ENCODE data around the gene ROR2. TPM values are rescaled to one million over a fixed set of nuclear protein-coding genes. Genes with fewer than 3 reads are reported as not detected.
A peak's percentile ranks its signal among the peaks of the same experiment; 100 is the strongest.

ROR2 gene
- polyA plus RNA-seq, 1 donor: 3.1 TPM

DNA sequence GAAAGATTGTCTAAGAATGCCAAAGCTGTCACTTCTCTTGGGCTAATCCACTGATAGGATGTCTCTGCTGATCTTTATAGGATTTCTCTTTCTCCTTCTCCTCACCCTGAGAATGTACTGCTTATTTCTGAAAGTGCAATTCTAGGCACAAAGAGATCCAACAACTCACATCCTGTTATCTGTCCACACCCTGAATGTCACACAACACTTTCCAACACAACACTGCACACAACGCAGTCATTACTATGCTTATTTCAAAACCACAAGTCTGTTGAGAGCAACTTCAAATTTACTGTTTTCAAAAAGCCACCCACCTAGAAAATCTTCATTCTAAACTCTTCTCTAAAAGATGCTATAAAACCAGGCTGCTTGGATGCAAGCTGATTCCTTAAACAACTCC, 215.0 kb downstream of the ROR2 start:
- DNase-seq: no peak

DNA sequence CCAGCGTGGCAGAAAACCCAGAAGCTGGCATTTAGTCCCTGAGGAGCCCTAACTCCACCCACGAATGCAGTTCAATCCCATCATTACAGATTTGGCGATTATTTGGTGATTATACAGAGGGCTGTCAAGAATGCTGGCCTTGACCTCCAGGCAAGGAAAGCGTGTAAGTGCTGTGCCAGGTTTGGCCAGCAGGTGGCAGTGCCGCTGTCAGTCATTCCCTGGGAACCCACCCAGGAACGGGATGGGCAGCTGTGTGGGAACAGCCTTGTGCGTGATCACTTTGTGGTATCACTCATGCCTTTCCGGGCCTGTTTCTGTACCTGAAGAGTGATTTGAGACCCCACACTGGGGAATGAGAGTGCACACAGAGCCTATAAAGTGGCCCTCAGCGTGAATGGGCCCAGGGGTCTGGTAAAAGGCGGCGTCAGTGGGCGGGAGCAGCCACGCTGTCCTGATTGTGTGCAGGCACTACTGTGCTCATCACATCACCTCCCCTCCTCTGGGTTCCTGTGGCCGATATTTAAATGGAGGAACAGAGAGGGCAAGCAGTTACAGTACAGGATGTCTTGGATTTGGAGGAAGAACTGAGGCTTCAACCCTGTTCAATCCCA, 215.6 kb downstream of the ROR2 start:
- peak; percentile 56 for DNase-seq

DNA sequence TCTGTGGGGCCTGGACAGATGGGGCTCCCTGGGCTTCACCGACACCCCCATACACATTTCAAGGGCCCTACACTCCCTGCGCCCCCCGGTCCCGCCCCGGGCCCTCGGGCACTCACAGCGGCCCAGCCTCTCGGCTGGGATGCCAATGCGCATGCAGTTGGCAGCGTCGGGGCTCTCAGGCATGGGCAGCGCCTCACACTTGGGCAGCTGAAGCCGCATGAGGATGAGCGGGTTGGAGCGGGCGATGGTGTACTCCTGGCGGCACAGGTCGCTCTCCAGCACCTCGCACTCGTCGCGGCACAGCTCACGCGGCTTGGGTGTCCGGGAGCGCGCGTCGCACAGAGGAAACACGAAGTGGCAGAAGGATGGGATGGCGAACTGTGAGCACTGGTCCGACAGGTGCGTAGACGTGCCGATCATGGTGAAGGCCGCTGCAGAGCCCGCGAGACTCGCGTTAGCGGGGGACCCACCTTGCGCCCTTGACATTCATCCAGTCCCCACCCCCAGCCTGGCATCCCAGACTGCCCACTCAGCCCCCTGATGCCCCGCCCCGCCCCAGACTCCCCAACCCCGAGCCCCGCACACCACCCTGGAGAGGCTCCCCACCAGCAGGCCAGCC, 216.9 kb downstream of the ROR2 start:
- DNase-seq: no peak

DNA sequence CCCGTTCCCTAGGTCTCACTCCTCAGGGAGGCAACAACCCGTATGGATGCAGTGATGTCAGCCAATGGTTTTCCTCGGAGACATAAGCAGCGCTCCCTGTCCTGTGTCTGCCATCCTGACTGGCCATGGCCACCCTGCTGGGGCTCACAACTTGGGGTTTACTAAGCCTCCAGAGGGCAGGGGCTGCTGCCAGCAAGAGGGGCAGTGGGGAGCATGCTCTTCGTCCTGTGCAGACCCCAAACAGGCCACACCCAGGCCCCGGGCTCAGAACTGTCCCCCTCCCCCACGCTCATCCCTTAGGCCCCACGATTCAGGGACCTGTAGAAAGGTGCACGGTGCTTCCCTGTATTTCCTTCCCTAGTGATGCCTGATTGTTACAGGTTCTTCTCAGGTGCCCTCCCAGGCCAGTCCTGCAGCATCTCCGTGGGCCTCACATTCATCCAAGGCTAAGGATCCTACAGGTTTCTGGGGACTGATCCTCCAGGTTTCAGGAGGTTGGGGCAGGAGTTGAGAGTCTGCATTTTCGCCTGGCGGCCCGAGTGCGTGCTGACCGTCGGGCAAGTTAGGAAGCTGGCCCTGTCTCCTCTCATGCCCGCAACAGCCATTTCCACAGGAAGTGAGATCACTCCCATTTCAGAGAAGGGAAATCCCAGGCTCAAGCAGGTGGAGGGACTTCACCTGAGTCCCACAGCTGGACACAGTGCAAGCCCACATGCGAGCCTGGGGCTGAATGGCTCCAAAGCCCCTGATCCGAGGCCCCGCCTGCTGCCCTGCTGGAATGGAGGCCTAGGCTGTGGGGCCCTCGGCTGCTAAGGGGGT, 217.6 kb downstream of the ROR2 start:
- DNase-seq: no peak

DNA sequence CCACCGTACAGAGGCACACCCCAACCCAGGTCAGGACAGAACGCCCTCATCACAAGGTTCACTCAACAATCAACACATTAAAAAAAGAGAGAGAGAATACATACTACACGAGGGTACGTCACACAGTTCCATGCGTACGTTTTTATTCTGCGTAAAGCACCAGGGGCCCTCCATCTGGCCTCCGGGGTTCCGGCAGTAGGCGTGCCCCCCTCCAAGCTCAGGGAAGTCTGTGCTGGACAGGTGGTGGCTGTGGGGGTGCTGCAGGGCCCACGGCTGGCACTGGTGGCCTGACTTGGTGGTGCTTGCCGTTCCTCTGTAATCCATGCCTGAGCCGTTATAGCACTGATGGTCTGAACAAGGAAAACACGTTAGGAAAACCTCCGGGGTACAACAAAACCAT, 219.2 kb downstream of the ROR2 start:
- DNase-seq: no peak

DNA sequence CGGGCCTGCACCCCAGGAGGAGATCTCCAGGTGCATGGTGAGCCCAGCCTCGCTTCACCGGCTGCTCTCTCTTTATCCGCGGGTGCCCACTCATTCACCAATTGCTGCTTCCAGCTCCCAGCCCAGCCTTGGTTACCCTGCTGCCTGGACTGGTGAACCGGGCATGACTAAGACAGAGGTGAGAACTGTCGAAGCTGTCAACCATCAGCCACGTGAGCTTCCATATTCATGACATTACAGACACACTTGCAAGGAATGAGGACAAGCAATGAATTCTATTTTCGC, 220.5 kb downstream of the ROR2 start:
- no peak for DNase-seq

DNA sequence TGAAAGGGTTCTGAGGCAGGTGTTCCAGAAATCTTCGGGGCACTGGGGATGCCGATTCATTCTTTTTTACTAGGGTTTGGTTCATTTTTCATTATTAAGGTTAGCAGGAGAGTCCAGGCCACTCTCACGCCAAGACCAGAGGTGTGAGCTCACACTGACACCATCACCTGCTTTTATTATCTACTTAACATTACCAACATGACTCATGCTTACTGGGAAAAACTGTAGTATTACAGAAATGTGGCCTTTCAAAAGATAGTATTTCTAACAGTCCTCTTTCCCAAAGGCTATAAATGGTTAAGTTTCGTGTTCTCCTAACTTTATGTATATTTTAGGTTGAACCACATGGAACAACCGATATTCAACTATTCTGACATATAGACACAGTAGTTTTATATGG, 222.1 kb downstream of the ROR2 start:
- no peak for DNase-seq

DNA sequence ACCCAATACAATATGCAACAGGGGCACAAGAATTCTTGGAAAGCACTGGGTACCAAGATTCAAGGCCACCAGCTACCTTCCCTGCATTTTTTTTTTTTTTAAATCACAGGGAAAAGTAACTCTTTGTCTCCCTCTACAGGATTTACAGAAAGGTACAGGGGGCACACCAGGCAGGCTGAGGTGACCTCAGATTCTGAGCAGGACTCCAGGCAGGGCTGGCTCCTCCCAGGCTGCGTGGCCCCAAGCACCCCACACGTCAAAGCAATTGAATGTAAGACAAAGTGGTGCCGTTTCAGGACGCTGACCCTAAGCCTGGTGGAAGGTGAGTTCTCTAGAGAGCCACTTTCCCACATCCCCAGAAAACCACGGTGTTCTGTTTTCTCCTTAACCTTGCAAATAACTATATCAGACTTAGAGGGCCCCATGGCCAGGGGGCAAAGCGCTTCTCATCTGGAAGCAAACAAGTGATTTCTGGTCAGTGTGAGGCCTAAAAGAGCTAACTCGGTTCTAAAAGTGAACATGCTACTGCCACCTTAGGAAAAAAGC, 222.6 kb downstream of the ROR2 start:
- DNase-seq: no peak

DNA sequence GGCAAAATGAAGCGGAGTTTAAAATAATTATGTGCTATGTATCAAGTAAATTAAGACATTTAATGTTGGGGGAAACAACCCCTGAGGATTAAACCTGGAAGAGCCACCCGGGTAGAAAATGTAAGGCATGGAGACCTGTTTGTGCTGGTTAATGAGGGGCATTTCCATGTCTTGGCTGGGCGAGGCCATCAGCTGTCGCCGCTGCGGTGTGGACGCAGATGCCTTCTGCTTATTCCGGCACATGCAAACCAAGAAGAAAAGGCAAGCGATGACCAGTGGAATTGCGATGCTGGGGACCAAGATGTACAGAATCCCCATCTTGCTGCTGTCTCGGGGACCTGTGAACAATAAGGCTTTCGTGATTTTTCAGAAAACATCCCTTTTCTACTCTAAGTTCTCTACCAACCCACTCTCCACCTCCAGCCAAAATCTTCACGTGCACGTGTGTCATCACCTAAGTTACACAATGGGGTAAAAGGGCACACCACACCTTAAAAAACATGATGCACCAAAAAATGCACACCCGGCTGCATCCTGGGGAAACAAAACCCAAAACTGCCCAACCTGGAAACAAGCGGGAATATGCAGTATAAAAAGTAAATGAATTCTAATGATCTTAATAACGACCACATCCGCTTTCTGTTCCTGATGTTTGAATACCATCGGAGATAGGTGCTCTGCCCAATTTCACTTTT, 223.5 kb downstream of the ROR2 start:
- DNase-seq: no peak

DNA sequence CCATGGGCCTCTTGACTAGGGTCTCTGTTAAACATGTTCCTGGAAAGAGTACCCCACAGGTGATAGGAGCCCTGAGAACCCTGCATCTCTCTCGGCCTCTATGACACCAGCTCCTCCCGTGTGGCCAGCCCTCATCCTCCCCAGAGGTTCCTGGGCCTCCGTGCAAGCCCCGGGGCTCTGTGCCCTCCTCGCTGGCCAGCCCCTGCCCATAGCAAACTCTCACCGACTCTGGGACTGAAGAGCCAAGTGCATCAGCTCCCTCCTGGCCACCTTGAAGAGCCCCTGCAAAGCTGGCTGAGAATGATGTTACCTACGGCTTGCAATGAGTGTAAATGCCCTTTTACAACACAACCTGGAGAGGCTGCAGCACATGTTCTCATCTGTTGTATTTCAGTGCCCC, 224.4 kb downstream of the ROR2 start:
- no peak for DNase-seq

DNA sequence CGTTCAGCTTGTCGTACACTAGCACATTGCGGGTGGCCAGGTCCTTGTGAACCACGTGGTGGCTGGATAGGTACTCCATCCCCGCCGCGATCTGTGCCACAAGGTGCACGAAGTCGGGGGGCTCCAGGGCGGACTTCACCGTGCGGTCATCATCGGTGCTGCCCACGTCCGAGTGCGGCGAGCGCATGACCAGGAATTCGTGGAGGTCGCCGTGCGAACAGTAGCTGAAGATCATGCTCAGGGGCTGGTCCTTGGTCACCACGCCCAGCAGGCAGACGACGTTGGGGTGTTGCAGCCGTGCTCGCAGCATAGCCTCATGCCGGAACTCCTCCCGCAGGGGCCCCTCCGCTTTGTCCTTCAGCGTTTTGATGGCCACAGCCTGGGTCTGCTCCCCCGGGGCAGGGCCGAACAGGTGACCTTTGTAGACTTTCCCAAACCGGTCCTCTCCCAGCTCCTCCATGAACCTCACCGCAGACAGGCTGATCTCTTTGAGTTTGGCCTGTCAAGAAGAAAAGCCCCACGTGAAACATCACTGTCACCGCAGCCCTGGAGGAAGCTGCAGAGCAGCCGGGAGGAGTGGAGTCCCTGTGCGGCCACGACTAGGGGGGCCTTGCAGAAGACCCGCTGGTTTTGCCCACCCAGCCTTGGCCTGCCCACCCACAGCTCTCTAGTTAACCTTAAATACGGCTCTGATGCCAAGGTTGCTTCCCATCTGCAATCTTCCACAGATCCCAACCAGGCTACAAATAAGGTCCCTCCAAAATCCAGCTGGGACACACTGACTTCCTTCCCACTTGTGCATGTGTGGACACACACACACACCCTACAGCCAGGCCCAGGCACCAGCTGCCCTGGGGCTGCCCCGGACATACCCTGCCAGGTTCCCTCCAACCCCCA, 225.2 kb downstream of the ROR2 start:
- no peak for DNase-seq

DNA sequence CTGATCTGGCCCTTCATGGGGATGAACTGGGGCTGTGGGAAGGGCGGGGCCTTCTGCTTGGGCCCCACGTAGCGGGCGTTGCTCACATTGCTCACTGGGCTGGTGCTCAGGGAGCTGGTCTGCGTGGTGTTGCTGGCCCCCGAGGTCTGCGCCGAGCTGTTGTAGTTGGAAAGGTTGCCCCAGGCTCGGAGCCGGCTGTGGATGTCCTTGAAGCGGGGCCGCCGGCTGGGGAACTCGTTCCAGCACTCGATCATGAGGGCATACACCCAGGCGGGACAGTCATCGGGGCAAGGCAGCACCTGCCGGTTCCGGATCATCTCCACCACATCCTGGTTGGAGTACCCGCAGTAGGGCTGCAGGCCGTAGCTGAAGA, 226.0 kb downstream of the ROR2 start:
- DNase-seq: no peak

DNA sequence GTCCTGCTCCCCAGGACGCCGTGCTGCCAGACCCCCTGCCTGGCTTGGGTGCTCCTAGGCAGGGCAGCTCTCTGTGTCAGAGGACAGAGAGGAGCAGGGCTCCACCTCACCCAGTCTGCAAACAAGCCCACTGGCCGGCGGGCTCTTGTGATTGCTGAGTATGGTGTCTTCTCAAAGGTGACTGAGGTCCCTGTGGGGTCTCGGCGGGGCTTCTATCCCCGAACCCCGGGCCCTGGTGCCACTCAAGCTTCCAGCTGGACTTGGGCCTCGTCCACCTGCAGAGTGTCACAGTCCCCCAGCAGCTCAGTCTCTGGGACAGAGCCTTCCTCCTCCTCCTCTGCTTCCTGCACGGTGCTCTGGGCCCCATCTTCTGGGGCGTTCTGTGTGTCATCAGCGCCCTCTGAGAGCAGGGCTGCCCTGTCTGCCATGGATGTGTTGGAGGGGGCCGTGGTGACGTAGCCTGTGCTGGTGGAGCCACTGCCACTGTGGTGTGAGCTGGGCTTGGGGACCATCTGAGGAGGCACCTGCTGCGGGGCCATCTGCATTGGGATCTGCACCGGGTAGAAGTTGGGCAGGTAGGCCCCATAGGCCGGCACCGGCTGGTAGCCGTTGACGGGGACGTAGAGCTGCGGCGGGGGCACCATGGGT, 226.5 kb downstream of the ROR2 start:
- DNase-seq: no peak

DNA sequence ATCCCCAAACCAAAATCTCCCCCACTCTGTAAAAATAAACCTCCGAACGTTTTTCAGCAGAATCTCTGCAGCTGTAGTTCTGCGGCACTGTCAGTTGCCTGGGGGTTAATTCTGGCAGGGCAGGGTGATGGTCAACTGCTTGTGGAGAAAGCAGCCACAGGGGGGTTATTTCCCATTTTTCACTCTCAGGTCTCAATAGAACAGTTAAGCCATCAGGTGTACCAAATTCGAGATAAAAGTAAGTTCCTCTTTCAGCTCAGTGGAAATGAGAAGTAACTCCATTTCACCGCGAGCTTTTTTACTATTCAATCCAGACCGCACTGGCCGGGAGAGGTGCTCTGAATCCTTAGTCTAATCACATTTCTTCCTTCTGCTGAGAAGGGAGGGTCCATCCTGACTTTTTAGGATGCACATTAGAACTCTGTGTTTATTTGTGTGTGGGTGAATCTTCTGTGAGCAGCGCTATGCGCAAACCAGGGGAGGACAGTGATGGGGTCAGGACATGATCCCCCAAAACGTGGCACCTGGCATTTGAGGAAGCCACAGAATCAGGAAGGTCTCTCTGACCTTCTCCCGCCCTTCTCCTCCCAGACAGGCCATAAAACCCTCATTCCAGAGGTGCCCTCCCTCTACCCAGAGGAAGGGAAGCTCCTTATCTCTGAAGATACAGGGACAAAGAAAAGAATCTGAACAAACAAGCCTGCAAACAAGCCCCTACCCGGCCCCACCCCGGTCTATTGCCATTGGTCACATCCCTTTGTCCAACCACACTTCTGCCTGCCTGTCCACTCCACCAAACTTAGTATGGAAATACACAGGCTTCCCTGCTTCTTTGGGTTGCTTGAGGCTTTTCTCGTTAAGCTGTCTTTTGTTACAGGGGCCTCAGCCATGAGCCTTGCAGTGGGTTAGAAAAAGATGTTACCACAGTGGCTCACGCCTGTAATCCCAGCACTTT, 229.0 kb downstream of the ROR2 start:
- DNase-seq: no peak

DNA sequence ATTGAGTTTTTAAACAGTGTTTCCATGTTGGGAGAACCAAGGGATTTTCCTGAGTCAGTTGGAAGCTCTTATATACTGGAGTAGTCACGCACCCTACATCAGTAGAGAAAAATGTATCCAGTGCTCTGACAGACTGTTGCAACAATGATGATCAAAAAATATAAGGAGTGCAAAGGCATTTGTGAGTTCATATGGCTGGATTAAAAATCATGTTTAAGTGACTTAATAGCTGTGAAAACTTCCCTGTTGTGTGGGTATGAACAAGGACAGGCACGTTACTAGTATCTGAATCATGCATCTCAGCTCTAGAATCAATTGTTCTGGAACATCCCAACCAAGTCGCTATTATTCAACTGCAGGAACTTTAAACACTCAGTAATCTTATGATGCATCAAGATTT, 229.7 kb downstream of the ROR2 start:
- no peak for DNase-seq

DNA sequence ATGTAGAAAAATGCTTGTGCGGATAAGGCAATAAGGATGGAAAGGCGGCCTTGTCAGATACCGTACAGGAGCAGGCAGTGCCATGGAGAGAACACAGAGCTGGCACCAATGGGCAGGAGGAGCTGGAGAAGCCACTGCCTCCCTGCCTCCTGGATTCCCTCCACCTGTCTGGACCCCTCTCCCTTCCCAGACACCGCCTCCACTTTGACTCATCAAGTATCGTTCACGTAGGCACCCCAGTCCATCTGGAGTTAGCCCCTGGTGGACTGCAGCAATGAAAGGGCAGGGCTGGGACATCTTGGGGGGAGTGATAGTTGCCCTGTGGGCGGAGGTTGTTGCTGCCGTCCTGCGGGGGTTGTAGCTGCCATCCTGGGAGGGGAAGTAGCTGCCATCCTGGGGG, 232.0 kb downstream of the ROR2 start:
- no peak for DNase-seq

DNA sequence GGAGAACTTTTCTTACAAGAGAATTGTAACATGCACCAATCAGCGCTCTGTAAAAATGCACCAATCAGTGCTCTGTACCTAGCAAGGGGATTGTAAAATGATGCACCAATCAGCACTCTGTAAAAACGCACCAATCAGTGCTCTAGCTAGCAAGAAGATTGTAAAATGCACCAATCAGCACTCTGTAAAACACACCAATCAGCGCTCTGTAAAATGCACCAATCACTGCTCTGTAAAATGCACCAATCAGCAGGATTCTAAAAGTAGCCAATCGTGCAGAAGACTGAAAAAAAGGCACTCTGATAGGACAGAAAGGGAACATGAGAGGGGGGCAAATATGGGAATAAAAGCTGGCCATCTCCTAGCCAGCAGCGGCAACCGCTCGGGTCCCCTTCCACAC, 233.2 kb downstream of the ROR2 start:
- DNase-seq: no peak

DNA sequence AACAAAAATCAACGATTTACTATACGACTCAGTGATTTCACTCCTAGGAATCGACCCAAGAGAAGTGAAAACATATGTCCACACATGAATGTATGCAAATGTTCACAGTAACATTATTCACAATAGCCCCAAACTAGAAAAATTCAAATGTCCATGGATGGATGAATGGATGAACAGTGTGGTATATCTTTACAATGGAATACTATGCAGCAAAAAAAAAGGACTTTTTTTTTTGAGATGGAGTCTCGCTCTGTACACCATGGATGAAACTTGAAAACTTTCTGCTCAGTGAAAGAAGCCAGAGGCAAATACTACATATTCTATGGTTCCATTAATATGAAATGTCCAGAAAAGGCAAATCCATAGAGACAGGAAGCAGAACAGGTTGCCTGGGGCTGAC, 233.8 kb downstream of the ROR2 start:
- no peak for DNase-seq

DNA sequence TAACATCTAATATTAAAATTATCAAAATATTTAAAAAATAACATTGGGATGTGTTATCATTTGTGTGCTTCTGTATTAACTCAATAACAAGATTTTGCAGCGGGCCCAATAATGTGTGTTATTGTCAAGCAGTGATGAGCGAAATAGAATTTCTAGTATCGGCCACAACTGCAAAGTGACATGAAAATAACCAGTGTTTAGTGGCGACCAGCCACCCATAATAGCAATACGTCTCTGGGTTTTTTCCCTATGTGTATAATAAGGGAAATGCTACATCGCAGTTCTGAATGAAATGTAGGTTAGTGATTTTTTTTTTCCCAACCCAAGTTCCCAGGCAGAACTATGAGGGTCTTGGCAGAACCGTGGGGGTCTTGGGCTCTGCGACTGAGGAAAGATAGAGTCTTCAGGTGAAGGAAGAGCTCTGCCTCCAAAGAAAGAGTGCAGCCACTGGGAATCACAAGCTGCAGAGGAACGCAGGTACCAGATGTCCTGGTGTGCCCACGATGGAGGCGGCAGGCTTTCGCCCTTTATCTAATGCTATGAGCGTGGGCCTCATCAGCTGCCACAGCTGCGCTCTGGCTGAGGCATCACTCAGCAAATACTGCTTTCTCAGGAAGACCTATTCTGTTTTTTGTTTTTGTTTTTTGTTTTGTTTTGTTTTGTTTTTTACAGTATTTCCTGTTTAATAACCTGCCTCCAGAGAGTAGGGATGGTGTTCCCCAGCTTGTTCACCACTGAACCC, 235.0 kb downstream of the ROR2 start:
- DNase-seq: no peak

Data from hindlimb muscle (tissue), 1 donor.